ENCODE data around the gene XIRP1.

Gene XIRP1

DNA sequence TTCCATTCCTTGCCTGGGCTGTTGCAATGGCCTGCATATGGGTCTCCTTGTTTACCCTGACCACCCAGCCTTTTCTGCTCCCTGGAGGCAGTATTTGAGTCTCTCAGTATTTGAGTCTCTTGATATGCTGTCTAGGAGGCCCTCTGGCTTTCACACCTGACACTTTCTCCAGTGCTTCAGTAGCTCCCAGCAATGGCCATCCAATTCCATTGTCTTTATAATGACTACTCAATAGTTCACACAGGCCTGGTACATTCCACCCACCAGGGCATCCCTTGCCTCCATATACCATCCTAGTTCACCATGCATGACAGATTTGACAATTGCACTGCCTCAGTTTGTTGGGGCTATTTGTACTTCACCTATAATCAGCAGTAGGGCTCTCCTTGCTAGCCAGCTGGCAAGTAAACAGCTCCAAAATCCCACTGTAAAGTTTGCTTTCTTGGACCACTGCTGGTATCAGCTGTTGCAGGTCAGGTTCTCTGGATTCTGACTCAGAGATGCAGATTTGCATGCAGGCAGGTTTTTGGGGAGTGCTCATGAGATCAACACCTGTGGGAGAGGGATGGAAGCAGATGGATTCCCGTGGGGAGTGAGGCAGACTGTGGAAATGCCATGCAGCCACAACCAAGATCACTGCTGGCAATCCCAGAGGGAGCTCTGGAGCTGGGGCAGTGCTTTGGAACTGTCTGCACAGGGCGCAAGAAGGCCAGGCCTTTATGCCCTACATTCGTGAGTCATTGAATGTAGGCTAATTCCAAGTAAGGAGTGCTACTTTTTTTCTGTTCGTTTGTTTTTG lies 19.1 kb upstream of the XIRP1 start:
- TF ChIP-seq ZBTB7A (IDR thresholded peaks at IDR 0.05; ENCODE audit: low read depth) (no peak), EGR1 (IDR thresholded peaks at IDR 0.05) (no peak)

DNA sequence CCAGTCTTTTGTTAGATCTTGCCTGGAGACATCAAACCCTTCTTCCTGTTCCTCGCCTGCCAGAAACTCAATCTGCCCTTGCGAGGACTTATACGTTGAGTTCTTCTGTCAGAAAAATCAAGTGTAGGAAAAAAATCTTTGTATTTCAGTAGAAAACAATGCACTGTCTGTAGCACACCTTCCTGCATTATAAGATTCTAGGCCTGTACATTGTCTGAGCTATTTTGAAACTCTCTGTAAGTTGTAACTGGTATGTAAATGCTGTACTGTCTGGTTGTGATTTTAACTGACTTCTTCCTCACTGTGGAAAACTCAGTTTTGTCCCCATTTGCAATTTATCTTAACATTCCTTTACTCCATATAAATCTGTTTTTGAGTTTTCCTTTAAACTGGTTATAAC lies 17.7 kb upstream of the XIRP1 start:
- no peak for TF ChIP-seq CEBPB (IDR thresholded peaks at IDR 0.05)
- no peak for TF ChIP-seq YY1 (IDR thresholded peaks at IDR 0.05; ENCODE audit: low read depth)
- no peak for TF ChIP-seq TEAD4 (IDR thresholded peaks at IDR 0.05)
- no peak for TF ChIP-seq NFIC (IDR thresholded peaks at IDR 0.05)
- TF ChIP-seq, protein P1, sequence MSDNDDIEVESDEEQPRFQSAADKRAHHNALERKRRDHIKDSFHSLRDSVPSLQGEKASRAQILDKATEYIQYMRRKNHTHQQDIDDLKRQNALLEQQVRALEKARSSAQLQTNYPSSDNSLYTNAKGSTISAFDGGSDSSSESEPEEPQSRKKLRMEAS (IDR thresholded peaks at IDR 0.05), result no peak
- TF ChIP-seq EGR1 (IDR thresholded peaks at IDR 0.05), result no peak
- TF ChIP-seq FOXM1 (IDR thresholded peaks at IDR 0.05; ENCODE audit: borderline replicate concordance, low read depth), result no peak
- TF ChIP-seq CREB1 (IDR thresholded peaks at IDR 0.05; ENCODE audit: low read depth), result no peak
- TF ChIP-seq, protein P2, sequence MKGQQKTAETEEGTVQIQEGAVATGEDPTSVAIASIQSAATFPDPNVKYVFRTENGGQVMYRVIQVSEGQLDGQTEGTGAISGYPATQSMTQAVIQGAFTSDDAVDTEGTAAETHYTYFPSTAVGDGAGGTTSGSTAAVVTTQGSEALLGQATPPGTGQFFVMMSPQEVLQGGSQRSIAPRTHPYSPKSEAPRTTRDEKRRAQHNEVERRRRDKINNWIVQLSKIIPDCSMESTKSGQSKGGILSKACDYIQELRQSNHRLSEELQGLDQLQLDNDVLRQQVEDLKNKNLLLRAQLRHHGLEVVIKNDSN (IDR thresholded peaks at IDR 0.05), result no peak
- TF ChIP-seq ZBTB7A (IDR thresholded peaks at IDR 0.05; ENCODE audit: low read depth), result no peak
- TF ChIP-seq TAF1 (IDR thresholded peaks at IDR 0.05; ENCODE audit: low read depth), result no peak

DNA sequence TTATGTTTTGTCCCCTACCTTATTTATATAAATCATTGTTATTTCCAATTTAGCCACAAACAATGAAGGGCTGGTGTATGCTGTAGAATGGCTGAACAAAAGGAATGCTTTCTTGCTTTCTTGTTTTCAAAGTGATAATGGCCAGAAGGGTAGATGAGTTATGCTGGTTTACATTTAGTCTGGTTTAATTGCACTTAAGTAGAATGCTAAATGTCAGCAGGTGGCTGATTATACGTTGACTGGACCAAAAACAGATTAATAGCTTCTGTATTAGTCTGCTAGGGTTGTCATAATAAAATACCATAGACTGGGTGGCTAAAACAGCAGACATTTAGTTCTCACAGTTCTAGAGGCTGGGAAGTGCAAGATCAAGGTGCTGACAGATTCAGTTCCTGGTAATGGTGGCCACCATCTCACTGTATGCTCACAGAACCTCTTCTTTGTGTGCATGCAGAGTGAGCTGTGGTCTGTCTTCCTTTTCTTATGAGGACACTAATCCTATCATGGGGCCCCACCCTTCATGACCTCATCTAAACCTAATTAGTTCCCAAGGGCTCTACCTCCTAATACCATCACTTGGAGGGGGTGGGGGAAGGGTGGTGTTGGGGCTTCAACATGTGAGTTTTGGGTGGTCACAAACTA lies 17.1 kb upstream of the XIRP1 start:
- TF ChIP-seq, protein P1 (IDR thresholded peaks at IDR 0.05), result no peak
- no peak for TF ChIP-seq RAD21 (IDR thresholded peaks at IDR 0.05; ENCODE audit: low read depth)
- TF ChIP-seq CREB1 (IDR thresholded peaks at IDR 0.05; ENCODE audit: low read depth), result no peak
- TF ChIP-seq CEBPB (IDR thresholded peaks at IDR 0.05), result no peak
- no peak for TF ChIP-seq TCF12 (IDR thresholded peaks at IDR 0.05; ENCODE audit: low read depth)
- no peak for TF ChIP-seq ZBTB7A (IDR thresholded peaks at IDR 0.05; ENCODE audit: low read depth)
- no peak for TF ChIP-seq YY1 (IDR thresholded peaks at IDR 0.05; ENCODE audit: low read depth)
- TF ChIP-seq, protein P2 (IDR thresholded peaks at IDR 0.05), result no peak
- TF ChIP-seq EP300 (IDR thresholded peaks at IDR 0.05; ENCODE audit: borderline replicate concordance), result no peak
- TF ChIP-seq EGR1 (IDR thresholded peaks at IDR 0.05), result no peak
- TF ChIP-seq TAF1 (IDR thresholded peaks at IDR 0.05; ENCODE audit: low read depth), result no peak
- no peak for TF ChIP-seq NFIC (IDR thresholded peaks at IDR 0.05)
- TF ChIP-seq TEAD4 (IDR thresholded peaks at IDR 0.05), result no peak
- TF ChIP-seq, protein P3, sequence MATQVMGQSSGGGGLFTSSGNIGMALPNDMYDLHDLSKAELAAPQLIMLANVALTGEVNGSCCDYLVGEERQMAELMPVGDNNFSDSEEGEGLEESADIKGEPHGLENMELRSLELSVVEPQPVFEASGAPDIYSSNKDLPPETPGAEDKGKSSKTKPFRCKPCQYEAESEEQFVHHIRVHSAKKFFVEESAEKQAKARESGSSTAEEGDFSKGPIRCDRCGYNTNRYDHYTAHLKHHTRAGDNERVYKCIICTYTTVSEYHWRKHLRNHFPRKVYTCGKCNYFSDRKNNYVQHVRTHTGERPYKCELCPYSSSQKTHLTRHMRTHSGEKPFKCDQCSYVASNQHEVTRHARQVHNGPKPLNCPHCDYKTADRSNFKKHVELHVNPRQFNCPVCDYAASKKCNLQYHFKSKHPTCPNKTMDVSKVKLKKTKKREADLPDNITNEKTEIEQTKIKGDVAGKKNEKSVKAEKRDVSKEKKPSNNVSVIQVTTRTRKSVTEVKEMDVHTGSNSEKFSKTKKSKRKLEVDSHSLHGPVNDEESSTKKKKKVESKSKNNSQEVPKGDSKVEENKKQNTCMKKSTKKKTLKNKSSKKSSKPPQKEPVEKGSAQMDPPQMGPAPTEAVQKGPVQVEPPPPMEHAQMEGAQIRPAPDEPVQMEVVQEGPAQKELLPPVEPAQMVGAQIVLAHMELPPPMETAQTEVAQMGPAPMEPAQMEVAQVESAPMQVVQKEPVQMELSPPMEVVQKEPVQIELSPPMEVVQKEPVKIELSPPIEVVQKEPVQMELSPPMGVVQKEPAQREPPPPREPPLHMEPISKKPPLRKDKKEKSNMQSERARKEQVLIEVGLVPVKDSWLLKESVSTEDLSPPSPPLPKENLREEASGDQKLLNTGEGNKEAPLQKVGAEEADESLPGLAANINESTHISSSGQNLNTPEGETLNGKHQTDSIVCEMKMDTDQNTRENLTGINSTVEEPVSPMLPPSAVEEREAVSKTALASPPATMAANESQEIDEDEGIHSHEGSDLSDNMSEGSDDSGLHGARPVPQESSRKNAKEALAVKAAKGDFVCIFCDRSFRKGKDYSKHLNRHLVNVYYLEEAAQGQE (IDR thresholded peaks at IDR 0.05; ENCODE audit: low read depth), result no peak
- TF ChIP-seq FOXM1 (IDR thresholded peaks at IDR 0.05; ENCODE audit: borderline replicate concordance, low read depth), result no peak

DNA sequence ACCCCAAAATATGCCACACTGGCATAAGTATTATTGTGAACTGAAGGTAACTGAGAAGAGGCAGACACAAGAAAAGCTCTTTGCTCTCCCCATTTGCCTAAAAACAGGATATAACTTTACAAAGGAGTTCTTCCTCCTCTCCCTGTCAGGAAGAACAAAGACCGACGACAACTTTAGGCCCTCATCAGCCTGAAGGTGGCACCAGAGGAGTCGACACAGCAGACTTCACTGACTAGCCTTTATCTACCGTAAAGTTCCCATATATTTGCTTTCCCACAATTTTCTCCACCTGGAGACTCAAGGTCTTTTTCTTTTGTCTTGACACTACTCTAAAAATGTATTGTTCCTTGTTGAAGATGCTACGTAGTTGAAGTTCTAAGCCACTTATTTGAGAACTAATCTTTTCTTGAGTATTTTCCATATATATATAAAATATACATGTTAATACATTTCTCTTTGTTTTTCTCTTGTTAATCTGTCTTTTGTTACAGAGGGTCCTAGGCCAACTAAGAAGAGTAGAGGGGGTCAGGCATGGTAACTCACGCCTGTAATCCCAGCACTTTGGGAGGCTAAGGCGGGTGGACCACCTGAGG lies 16.2 kb upstream of the XIRP1 start:
- peak; percentile 51 for TF ChIP-seq RAD21 (IDR thresholded peaks at IDR 0.05; ENCODE audit: low read depth)
- no peak for TF ChIP-seq TEAD4 (IDR thresholded peaks at IDR 0.05)

DNA sequence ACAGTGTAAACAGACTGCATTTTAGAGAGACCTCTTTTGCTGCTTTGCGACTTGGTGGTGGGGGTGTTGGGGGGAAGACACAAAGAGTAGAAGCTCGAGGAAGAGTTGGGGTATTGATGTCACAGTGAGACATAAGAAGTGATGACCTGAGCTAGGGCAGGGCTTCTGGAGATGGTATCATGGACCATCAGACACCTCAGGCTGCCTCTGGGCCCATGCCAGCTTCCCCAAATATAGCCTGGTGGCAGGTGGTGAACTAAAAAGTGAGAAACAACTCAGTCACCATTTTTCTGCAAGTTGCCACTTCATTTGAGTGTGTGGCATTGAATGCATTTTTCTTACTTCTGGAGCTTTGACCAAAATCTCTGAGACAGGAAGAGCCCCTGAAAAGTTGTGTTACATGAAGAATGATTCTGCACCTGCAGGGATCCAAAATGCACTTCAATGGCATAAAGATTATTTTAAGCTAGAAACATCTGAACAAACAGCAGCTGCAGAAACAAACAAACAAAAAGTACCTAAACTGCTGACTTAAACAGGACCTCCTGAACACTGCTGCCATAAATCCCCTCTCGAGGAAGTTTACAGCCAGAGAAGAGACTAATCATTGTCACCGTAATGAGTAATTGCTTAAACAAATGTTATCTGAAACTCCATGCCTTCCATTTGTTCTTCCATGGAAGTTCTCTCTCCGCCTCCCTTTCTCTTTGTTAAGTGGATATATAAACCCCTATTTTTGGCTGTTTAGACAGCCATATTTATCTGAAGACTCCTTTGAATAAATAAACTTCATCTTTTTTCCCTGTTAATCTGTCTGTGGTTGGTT lies 15.2 kb upstream of the XIRP1 start:
- no peak for TF ChIP-seq ZBTB7A (IDR thresholded peaks at IDR 0.05; ENCODE audit: low read depth)
- no peak for TF ChIP-seq RAD21 (IDR thresholded peaks at IDR 0.05; ENCODE audit: low read depth)
- TF ChIP-seq, protein P1 (IDR thresholded peaks at IDR 0.05), result no peak
- TF ChIP-seq FOXM1 (IDR thresholded peaks at IDR 0.05; ENCODE audit: borderline replicate concordance, low read depth), result no peak
- TF ChIP-seq, protein P3 (IDR thresholded peaks at IDR 0.05; ENCODE audit: low read depth), result no peak
- TF ChIP-seq CEBPB (IDR thresholded peaks at IDR 0.05), result no peak
